DND-41 (cell line): ENCODE measurements around the gene PRTG.

Experiments used
- ATAC-seq: fragments of 200-7000 bp; cut with Tn5 transposase; 3 replicates; pipeline ENCODE4 v1.9.1; 2021; ENCODE audit warnings: low read depth; ENCODE audit not compliant: insufficient read depth
- DNase-seq: peaks from one replicate; pipeline ENCODE4 v3.0.0-alpha.2; 2020
- H2AFZ ChIP-seq: 2 replicates; pipeline ENCODE4 v1.6.0; 2012; ENCODE audit warnings: low read depth, low read length
- H3K27ac ChIP-seq: 2 replicates; pipeline ENCODE4 v1.5.1; 2012; ENCODE audit warnings: low read length, inconsistent platforms
- H3K27me3 ChIP-seq: fragments of 200-600 bp; sonication (generic); 2 replicates; pipeline ENCODE4 v1.6.0; 2012; ENCODE audit warnings: low read length, mild to moderate bottlenecking, inconsistent platforms; ENCODE audit not compliant: insufficient read depth, poor library complexity
- H3K36me3 ChIP-seq: 2 replicates; pipeline ENCODE4 v1.5.1; 2012; ENCODE audit warnings: low read length, inconsistent platforms; ENCODE audit not compliant: insufficient read depth
- H3K4me1 ChIP-seq: 2 replicates; pipeline ENCODE4 v1.5.1; 2012; ENCODE audit warnings: mild to moderate bottlenecking, low read length; ENCODE audit not compliant: insufficient read depth
- H3K4me2 ChIP-seq: 2 replicates; pipeline ENCODE4 v1.6.0; 2012; ENCODE audit warnings: mild to moderate bottlenecking, moderate library complexity, low read length, inconsistent platforms; ENCODE audit not compliant: insufficient read depth
- H3K4me3 ChIP-seq, 2 experiments: fragments of 200-600 bp in 1 of 2; shearing (Covaris generic) in 1 of 2; 2 replicates each; pipeline ENCODE4 v1.5.1; 2012 to 2016; ENCODE audit warnings: inconsistent platforms in 2 of 2, low read length in 2 of 2, mild to moderate bottlenecking in 2 of 2, low read depth in 1 of 2, moderate library complexity in 1 of 2
- H3K79me2 ChIP-seq: 2 replicates; pipeline ENCODE4 v1.6.0; 2012; ENCODE audit warnings: low read length, inconsistent platforms; ENCODE audit not compliant: insufficient read depth
- H3K9ac ChIP-seq: 2 replicates; pipeline ENCODE4 v1.6.0; 2012; ENCODE audit warnings: low read depth, mild to moderate bottlenecking, inconsistent platforms, low read length, moderate library complexity
- H3K9me3 ChIP-seq: 2 replicates; pipeline ENCODE4 v1.5.1; 2012; ENCODE audit warnings: low read length, moderate library complexity, mild to moderate bottlenecking, inconsistent platforms; ENCODE audit not compliant: insufficient read depth, severe bottlenecking
- H4K20me1 ChIP-seq: 2 replicates; pipeline ENCODE4 v1.6.0; 2012; ENCODE audit warnings: low read length; ENCODE audit not compliant: insufficient read depth
- EZH2 ChIP-seq: IDR thresholded peaks from 3 replicates; pipeline ENCODE4 v1.6.1; 2012; ENCODE audit warnings: borderline replicate concordance, low read depth, mild to moderate bottlenecking, moderate library complexity, low read length, inconsistent platforms; ENCODE audit not compliant: severe bottlenecking
- TF ChIP-seq, protein P1 (sequence below): IDR thresholded peaks from 2 replicates; pipeline ENCODE4 v1.5.1; 2012; ENCODE audit warnings: borderline replicate concordance, low read length, moderate library complexity, mild to moderate bottlenecking; ENCODE audit not compliant: poor library complexity, severe bottlenecking; ENCODE audit errors: extremely low read depth

PRTG gene

GRCh38 chr15:55708720-55709119 lies 34.2 kb downstream of the PRTG start:
- H3K79me2 ChIP-seq = no peaks in the 10 kb centered on the region
- no peak overlapping the region for H3K27ac ChIP-seq
- no peak overlapping the region for H3K4me2 ChIP-seq
- no peak overlapping the region for H3K9ac ChIP-seq
- H3K36me3 ChIP-seq = no peaks in the 10 kb centered on the region
- no peak for TF ChIP-seq EZH2
- TF ChIP-seq, protein P1, sequence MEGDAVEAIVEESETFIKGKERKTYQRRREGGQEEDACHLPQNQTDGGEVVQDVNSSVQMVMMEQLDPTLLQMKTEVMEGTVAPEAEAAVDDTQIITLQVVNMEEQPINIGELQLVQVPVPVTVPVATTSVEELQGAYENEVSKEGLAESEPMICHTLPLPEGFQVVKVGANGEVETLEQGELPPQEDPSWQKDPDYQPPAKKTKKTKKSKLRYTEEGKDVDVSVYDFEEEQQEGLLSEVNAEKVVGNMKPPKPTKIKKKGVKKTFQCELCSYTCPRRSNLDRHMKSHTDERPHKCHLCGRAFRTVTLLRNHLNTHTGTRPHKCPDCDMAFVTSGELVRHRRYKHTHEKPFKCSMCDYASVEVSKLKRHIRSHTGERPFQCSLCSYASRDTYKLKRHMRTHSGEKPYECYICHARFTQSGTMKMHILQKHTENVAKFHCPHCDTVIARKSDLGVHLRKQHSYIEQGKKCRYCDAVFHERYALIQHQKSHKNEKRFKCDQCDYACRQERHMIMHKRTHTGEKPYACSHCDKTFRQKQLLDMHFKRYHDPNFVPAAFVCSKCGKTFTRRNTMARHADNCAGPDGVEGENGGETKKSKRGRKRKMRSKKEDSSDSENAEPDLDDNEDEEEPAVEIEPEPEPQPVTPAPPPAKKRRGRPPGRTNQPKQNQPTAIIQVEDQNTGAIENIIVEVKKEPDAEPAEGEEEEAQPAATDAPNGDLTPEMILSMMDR = no peak
- DNase-seq (no peak), ATAC-seq (no peak)
- H4K20me1 ChIP-seq = no peaks in the 10 kb centered on the region
- no peaks in the 10 kb centered on the region for H3K27me3 ChIP-seq
- no peak overlapping the region for H2AFZ ChIP-seq
- no peak overlapping the region for H3K4me3 ChIP-seq
- H3K9me3 ChIP-seq = no peaks in the 10 kb centered on the region
- H3K4me1 ChIP-seq = peaks cover 2% of the 10 kb centered on the region; the same call in 1 of the 2 replicates

GRCh38 chr15:55707951-55708350 lies 35.0 kb downstream of the PRTG start:
- Histone ChIP-seq H3K4me2 (no peak overlapping the region), H3K4me3 (no peak overlapping the region)
- no peak for ATAC-seq

DNA sequence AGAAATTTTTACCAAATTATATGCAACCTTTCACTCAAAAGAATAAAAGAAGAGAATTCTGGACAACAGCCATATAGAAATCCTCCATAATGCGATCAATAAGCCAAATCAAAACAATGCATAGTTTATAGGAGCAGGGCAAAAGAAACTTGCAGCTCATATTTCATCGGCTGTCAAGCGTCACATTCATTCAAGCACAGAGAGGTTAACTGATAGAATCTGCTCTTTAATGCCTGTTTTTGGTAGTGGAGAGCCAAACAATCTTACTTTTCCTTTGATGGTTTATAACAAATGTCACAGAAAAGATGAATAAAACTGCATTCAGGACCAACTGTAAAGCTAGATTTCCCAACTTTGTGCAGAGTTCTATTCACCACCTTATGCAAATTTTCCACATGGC lies 35.4 kb downstream of the PRTG start:
- Histone ChIP-seq H3K27me3 (no peaks in the 10 kb centered on the region), H4K20me1 (no peaks in the 10 kb centered on the region), H3K9me3 (no peaks in the 10 kb centered on the region), H3K4me1 (peaks cover 2% of the 10 kb centered on the region; the same call in 1 of the 2 replicates), H3K4me2 (no peak overlapping the region), H3K4me3 (no peak overlapping the region), H2AFZ (no peak overlapping the region), H3K27ac (no peak overlapping the region), H3K36me3 (no peaks in the 10 kb centered on the region), H3K9ac (no peak overlapping the region), H3K79me2 (no peaks in the 10 kb centered on the region)
- TF ChIP-seq, protein P1 = no peak
- no peak for TF ChIP-seq EZH2
- DNase-seq (no peak), ATAC-seq (no peak)

More at GRCh38 chr15:55707951-55708350, 35.0 kb downstream of the PRTG start:
- H4K20me1 ChIP-seq = no peaks in the 10 kb centered on the region
- TF ChIP-seq EZH2 = no peak
- TF ChIP-seq, protein P1 = no peak
- no peak overlapping the region for H3K9ac ChIP-seq
- no peak overlapping the region for H3K27ac ChIP-seq
- H3K4me1 ChIP-seq = peaks cover 2% of the 10 kb centered on the region; the same call in 1 of the 2 replicates
- H3K36me3 ChIP-seq = no peaks in the 10 kb centered on the region
- no peaks in the 10 kb centered on the region for H3K27me3 ChIP-seq
- DNase-seq = no peak
- no peak overlapping the region for H2AFZ ChIP-seq
- no peaks in the 10 kb centered on the region for H3K9me3 ChIP-seq
- no peaks in the 10 kb centered on the region for H3K79me2 ChIP-seq

GRCh38 chr15:55703873-55704301 lies 39.1 kb downstream of the PRTG start:
- no peak overlapping the region for H3K27ac ChIP-seq
- H3K27me3 ChIP-seq = no peaks in the 10 kb centered on the region
- H3K4me2 ChIP-seq = no peak overlapping the region
- no peaks in the 10 kb centered on the region for H3K79me2 ChIP-seq
- H3K4me3 ChIP-seq = no peak overlapping the region
- H4K20me1 ChIP-seq = no peaks in the 10 kb centered on the region
- no peak overlapping the region for H2AFZ ChIP-seq
- H3K9me3 ChIP-seq = no peaks in the 10 kb centered on the region
- H3K4me1 ChIP-seq = peaks cover 2% of the 10 kb centered on the region; the same call in 1 of the 2 replicates
- no peak overlapping the region for H3K9ac ChIP-seq
- TF ChIP-seq EZH2 = no peak
- peak; percentile 78 for ATAC-seq
- no peaks in the 10 kb centered on the region for H3K36me3 ChIP-seq
- DNase-seq = peak; percentile 13
